Ovary (tissue), 9 donors: ENCODE results near the gene SRRM2. TPM values are rescaled to one million over a fixed set of nuclear protein-coding genes. Genes with fewer than 3 reads are reported as not detected.

Experiments
- DNase-seq, 5 donors: peaks; one replicate each; pipeline ENCODE4 v3.0.0-alpha.2; 2019 to 2020
- H3K27ac ChIP-seq, 2 donors: fragments of 200-600 bp; one replicate each; pipeline versions ENCODE4 v1.5.1 to v1.8.0; 2019 to 2022
- H3K27me3 ChIP-seq: fragments of 200-600 bp; one replicate; pipeline ENCODE4 v1.8.0; 2022
- H3K36me3 ChIP-seq: fragments of 200-600 bp; sonication (generic); one replicate; pipeline ENCODE4 v1.5.1; 2019
- H3K4me1 ChIP-seq: one replicate; pipeline ENCODE4 v1.8.1; 2013; ENCODE audit warnings: mild to moderate bottlenecking, moderate library complexity; ENCODE audit not compliant: insufficient read depth
- H3K4me3 ChIP-seq: fragments of 200-600 bp; sonication (generic); one replicate; pipeline ENCODE4 v1.5.1; 2017
- H3K9me3 ChIP-seq, 2 donors: fragments of 200-600 bp in 1 of 2; sonication (generic) in 1 of 2; one replicate each; pipeline versions ENCODE4 v1.5.1 to v1.8.1; 2013 to 2019; ENCODE audit warnings: mild to moderate bottlenecking in 1 of 2, moderate library complexity in 1 of 2
- CTCF ChIP-seq, 3 donors: fragments of 450-650 bp in 2 of 3; fragments of 200-600 bp in 1 of 3; IDR thresholded peaks; one replicate each; pipeline versions ENCODE4 v1.5.1 to v1.8.0; 2016 to 2022; ENCODE audit warnings: antibody characterized with exemption in 3 of 3, mild to moderate bottlenecking in 1 of 3
- EP300 ChIP-seq: sonication (generic); formaldehyde crosslinking; IDR thresholded peaks from one replicate; pipeline ENCODE4 v1.6.1; 2017; ENCODE audit warnings: antibody characterized with exemption
- POLR2A ChIP-seq: fragments of 450-650 bp; IDR thresholded peaks from one replicate; pipeline ENCODE4 v1.6.1; 2017; ENCODE audit warnings: antibody characterized with exemption, mild to moderate bottlenecking, moderate library complexity
- WGBS, 3 donors: extraction: QIAGEN DNeasy Blood & Tissue Kit in 1 of 3; methylation state at CpG; one replicate each; pipeline versions ENCODE4 v1.1.5 to v1.1.7; 2013 to 2017; 5-methylcytosine and 5-hydroxymethylcytosine counted together
- intact Hi-C, 4 donors: fragments of 100-400 bp; cut with DNase I; formaldehyde crosslinking; loops; one replicate each; pipeline versions ENCODE4 v1.11.0 to v1.15.1; 2022 to 2023
- polyA plus RNA-seq, 2 donors: library from polyadenylated mRNA; stranded (reverse); fragments of 200-250 nt in 1 of 2; fragments of 350-450 nt in 1 of 2; fragmentation: Illumina TruSeq in 1 of 2; extraction: RNeasy Lipid Tissue Mini Kit (QIAGEN cat#74804) in 1 of 2; gene quantifications; one replicate each; pipeline ENCODE4 v1.2.3, GENCODE V29; 2013 to 2014
- total RNA-seq, 7 donors: library from RNA; depleted of rRNA in 2 of 7; stranded (reverse); fragments of >200 nt in 2 of 7; fragmentation: NEBNext Ultra II Directional in 3 of 7; extraction: Animal tissue kit (Norgen Biotek cat#: 25700) in 3 of 7; gene quantifications; one replicate each; pipeline versions ENCODE4 v1.1.0 to v1.2.4, GENCODE V29; 2016 to 2023
- donor health status: DM: no; HTN: no; CAD: no; lungs with moderate emphysema.
- donor health status: DM: no; HTN: no; CAD: no.
- donor health status: Bipolar disorder and iron deficiency.
- donor health status: DM: yes; HTN: yes; CAD: no.
- donor health status: DM: no; HTN: no; CAD: no.
- donor health status: DM: yes; HTN: yes; CAD: no.

SRRM2 gene
- total and polyA plus RNA-seq, 9 donors: 300 to 736 (median 524) TPM

GRCh38 chr16:2715966-2716885, 36.2 kb upstream of the SRRM2 start:
- 48 to 53% (median 48%) methylated on average over 15 to 17 of the region's 17 CpGs for WGBS, 3 donors
- Histone ChIP-seq H3K27ac (no peak overlapping the region), H3K9me3 (no peaks in the 10 kb centered on the region), H3K27me3 (no peaks in the 10 kb centered on the region), H3K4me1 (peaks cover 1% of the 10 kb centered on the region), H3K36me3 (no peaks in the 10 kb centered on the region), H3K4me3 (no peak overlapping the region)
- intact Hi-C loops: loop anchor here in 1 of 4 donors (10.0 kb wide), 1 partner anchor 61 kb away; no protein-coding TSS in a partner anchor
- TF ChIP-seq POLR2A (no peak), CTCF (IDR thresholded peaks at IDR 0.05) (no peak), EP300 (no peak)
- DNase-seq: no peak

- 74 to 86% (median 74%) methylated on average over 10 of the region's 10 CpGs for WGBS, 3 donors
- TF ChIP-seq CTCF (IDR thresholded peaks at IDR 0.05) (no peak), POLR2A (no peak)
- intact Hi-C loops: loop anchor here in 1 of 4 donors (10.0 kb wide), 1 partner anchor 62 kb away; no protein-coding TSS in a partner anchor
Observed at GRCh38 chr16:2716948-2717347, 35.5 kb upstream of the SRRM2 start.

GRCh38 chr16:2717383-2718263, 34.8 kb upstream of the SRRM2 start:
- peaks cover 1% of the 10 kb centered on the region for H3K4me1 ChIP-seq
- WGBS, 3 donors: 75 to 82% (median 76%) methylated on average over 21 of the region's 21 CpGs
- no peak overlapping the region for H3K27ac ChIP-seq
- no peaks in the 10 kb centered on the region for H3K36me3 ChIP-seq
- intact Hi-C loops: loop anchor here in 1 of 4 donors (10.0 kb wide), 1 partner anchor 63 kb away; no protein-coding TSS in a partner anchor
- no peaks in the 10 kb centered on the region for H3K27me3 ChIP-seq
- H3K4me3 ChIP-seq: no peak overlapping the region
- no peaks in the 10 kb centered on the region for H3K9me3 ChIP-seq
- TF ChIP-seq CTCF (IDR thresholded peaks at IDR 0.05): no peak
- no peak for TF ChIP-seq POLR2A
- TF ChIP-seq EP300: no peak
- DNase-seq: no peak

More at GRCh38 chr16:2716948-2717347, 35.5 kb upstream of the SRRM2 start:
- DNase-seq: no peak
- Histone ChIP-seq H3K27me3 (no peaks in the 10 kb centered on the region), H3K4me3 (no peak overlapping the region), H3K27ac (no peak overlapping the region), H3K9me3 (no peaks in the 10 kb centered on the region), H3K4me1 (peaks cover 1% of the 10 kb centered on the region), H3K36me3 (no peaks in the 10 kb centered on the region)

GRCh38 chr16:2719328-2720063, 32.9 kb upstream of the SRRM2 start:
- peak in 1 of 5 donors; percentile 37 for DNase-seq
- Histone ChIP-seq H3K4me1 (peaks cover 1% of the 10 kb centered on the region), H3K4me3 (no peak overlapping the region), H3K9me3 (no peaks in the 10 kb centered on the region), H3K27me3 (no peaks in the 10 kb centered on the region), H3K36me3 (no peaks in the 10 kb centered on the region), H3K27ac (no peak overlapping the region)
- WGBS, 3 donors: 72 to 83% (median 75%) methylated on average over 12 to 16 of the region's 16 CpGs
- TF ChIP-seq EP300 (no peak), CTCF (IDR thresholded peaks at IDR 0.05) (no peak), POLR2A (no peak)
- intact Hi-C loops: loop anchor here in 1 of 4 donors (10.0 kb wide), 1 partner anchor 65 kb away; no protein-coding TSS in a partner anchor
